ENCODE data around the gene FOXJ3. TPM values are rescaled to one million over a fixed set of nuclear protein-coding genes. Genes with fewer than 3 reads are reported as not detected.

FOXJ3 gene
- total and polyA plus RNA-seq, 9 donors, result 18.7 to 59.0 (median 49.4) TPM

DNA sequence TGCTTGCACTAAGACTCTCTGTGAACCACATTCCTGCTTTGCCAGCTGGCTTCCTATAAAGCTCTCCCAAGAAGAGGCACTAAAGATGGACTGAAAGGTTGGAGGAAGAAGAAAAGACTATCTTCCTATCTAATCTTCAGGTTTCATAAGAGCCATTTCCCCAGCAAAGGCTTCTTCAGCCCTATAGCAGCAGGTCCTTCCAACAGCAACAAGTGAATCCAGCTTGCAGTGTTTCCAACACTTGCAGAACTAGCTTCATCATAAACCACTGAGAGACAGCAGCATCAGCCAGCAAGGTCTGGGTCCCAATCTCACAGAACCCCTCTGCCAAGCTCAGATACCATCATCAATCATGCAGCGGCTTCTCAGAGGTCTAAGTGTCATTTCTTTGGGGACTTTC, 28.1 kb downstream of the FOXJ3 start:
- no peak for TF ChIP-seq POLR2A (IDR thresholded peaks at IDR 0.05)
- TF ChIP-seq CTCF (IDR thresholded peaks at IDR 0.05), result no peak
- TF ChIP-seq EP300 (IDR thresholded peaks at IDR 0.05), result no peak
- H3K36me3 ChIP-seq, result no peaks in the 10 kb centered on the region
- no peak overlapping the region for H3K27ac ChIP-seq
- intact Hi-C loops (cut with DNase I), result no loop called here
- H3K9me3 ChIP-seq, result no peaks in the 10 kb centered on the region
- H3K4me3 ChIP-seq, result no peak overlapping the region
- no peaks in the 10 kb centered on the region for H3K27me3 ChIP-seq
- no peak for DNase-seq
- no peaks in the 10 kb centered on the region for H3K4me1 ChIP-seq (ENCODE audit: insufficient read depth)
- WGBS, 3 donors, result 87 to 92% (median 90%) methylated on average over 1 of the region's 1 CpG

- intact Hi-C loops (cut with DNase I), result no loop called here
- 94 to 96% (median 94%) methylated on average over 5 of the region's 5 CpGs for WGBS, 3 donors
Measured at GRCh38 chr1:42305639-42306038, 29.4 kb downstream of the FOXJ3 start.

GRCh38 chr1:42302034-42302433, 33.0 kb downstream of the FOXJ3 start:
- intact Hi-C loops (cut with DNase I), result no loop called here
- H3K4me1 ChIP-seq (ENCODE audit: insufficient read depth), result no peaks in the 10 kb centered on the region
- TF ChIP-seq EP300 (IDR thresholded peaks at IDR 0.05) (no peak), CTCF (IDR thresholded peaks at IDR 0.05) (no peak), POLR2A (IDR thresholded peaks at IDR 0.05) (no peak)
- DNase-seq, result no peak
- H3K4me3 ChIP-seq, result no peak overlapping the region
- no peaks in the 10 kb centered on the region for H3K36me3 ChIP-seq
- no peaks in the 10 kb centered on the region for H3K27me3 ChIP-seq
- H3K27ac ChIP-seq, result no peak overlapping the region
- 93 to 100% (median 96%) methylated on average over 1 of the region's 1 CpG for WGBS, 3 donors
- H3K9me3 ChIP-seq, result no peaks in the 10 kb centered on the region

More at GRCh38 chr1:42305639-42306038, 29.4 kb downstream of the FOXJ3 start:
- H3K36me3 ChIP-seq, result no peaks in the 10 kb centered on the region
- H3K9me3 ChIP-seq, result no peaks in the 10 kb centered on the region
- no peak overlapping the region for H3K4me3 ChIP-seq
- no peak for DNase-seq
- no peak overlapping the region for H3K27ac ChIP-seq
- no peaks in the 10 kb centered on the region for H3K27me3 ChIP-seq
- no peaks in the 10 kb centered on the region for H3K4me1 ChIP-seq (ENCODE audit: insufficient read depth)
- TF ChIP-seq CTCF (IDR thresholded peaks at IDR 0.05), result no peak
- TF ChIP-seq POLR2A (IDR thresholded peaks at IDR 0.05), result no peak
- TF ChIP-seq EP300 (IDR thresholded peaks at IDR 0.05), result no peak

- H3K4me3 ChIP-seq, result no peak overlapping the region
- H3K27ac ChIP-seq, result no peak overlapping the region
- intact Hi-C loops (cut with DNase I), result no loop called here
- no peak for DNase-seq
- H3K27me3 ChIP-seq, result no peaks in the 10 kb centered on the region
- H3K4me1 ChIP-seq (ENCODE audit: insufficient read depth), result no peaks in the 10 kb centered on the region
- WGBS, 3 donors, result 97% methylated on average over 2 of the region's 2 CpGs
- TF ChIP-seq EP300 (IDR thresholded peaks at IDR 0.05), result no peak
- TF ChIP-seq POLR2A (IDR thresholded peaks at IDR 0.05), result no peak
- TF ChIP-seq CTCF (IDR thresholded peaks at IDR 0.05), result no peak
- no peaks in the 10 kb centered on the region for H3K36me3 ChIP-seq
- H3K9me3 ChIP-seq, result no peaks in the 10 kb centered on the region
Measured at GRCh38 chr1:42298520-42298919, 36.5 kb downstream of the FOXJ3 start.

DNA sequence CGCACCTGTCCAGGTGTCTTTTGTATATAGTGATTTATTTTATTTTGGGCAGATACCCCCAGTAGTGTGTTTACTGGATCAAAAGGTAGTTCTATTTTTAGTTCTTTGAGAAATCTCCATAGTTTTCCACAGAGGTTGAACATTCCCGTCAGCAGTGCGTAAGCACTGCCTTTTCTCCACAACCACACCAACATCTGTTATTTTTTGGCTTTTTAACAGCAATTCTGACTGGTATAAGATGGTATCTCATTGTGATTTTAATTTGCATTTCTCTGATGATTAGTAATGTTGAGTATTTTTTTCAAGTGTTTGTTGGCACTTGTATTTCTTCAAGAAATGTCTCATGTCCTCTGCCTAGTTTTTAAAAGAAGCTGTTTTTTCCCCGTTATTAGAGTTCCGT, 39.2 kb downstream of the FOXJ3 start:
- Histone ChIP-seq H3K4me3 (no peak overlapping the region), H3K4me1 (ENCODE audit: insufficient read depth) (no peaks in the 10 kb centered on the region), H3K27me3 (no peaks in the 10 kb centered on the region), H3K27ac (no peak overlapping the region), H3K36me3 (no peaks in the 10 kb centered on the region), H3K9me3 (no peaks in the 10 kb centered on the region)
- TF ChIP-seq POLR2A (IDR thresholded peaks at IDR 0.05) (no peak), EP300 (IDR thresholded peaks at IDR 0.05) (no peak), CTCF (IDR thresholded peaks at IDR 0.05) (no peak)
- no peak for DNase-seq
- intact Hi-C loops (cut with DNase I), result no loop called here
- WGBS, 3 donors, result 97 to 98% (median 97%) methylated on average over 5 of the region's 5 CpGs
